HUES6 (cell line): ENCODE measurements around the gene FAM227B.
"Not testable (repeated sequence)": the region's sequence is repeated elsewhere in the genome, so short reads cannot be mapped to it uniquely, and the experiment has no call there.

ENCODE experiments used
- H3K27ac ChIP-seq: 2 replicates; pipeline ENCODE4 v1.7.0; 2013; ENCODE audit warnings: low read depth, mild to moderate bottlenecking, low read length, inconsistent platforms
- H3K27me3 ChIP-seq: 2 replicates; pipeline ENCODE4 v1.6.1; 2013; ENCODE audit warnings: low read length; ENCODE audit not compliant: control insufficient read depth, insufficient read depth
- H3K36me3 ChIP-seq: 2 replicates; pipeline ENCODE4 v1.6.1; 2013; ENCODE audit warnings: low read length; ENCODE audit not compliant: control insufficient read depth, insufficient read depth
- H3K4me1 ChIP-seq: 2 replicates; pipeline ENCODE4 v1.6.1; 2013; ENCODE audit warnings: low read length; ENCODE audit not compliant: control insufficient read depth, insufficient read depth
- H3K4me3 ChIP-seq: 2 replicates; pipeline ENCODE4 v1.5.1; 2013; ENCODE audit warnings: low read depth, low read length
- H3K9ac ChIP-seq: one replicate; pipeline ENCODE4 v1.6.1; 2013; ENCODE audit warnings: mild to moderate bottlenecking, low read length
- H3K9me3 ChIP-seq: 2 replicates; pipeline ENCODE4 v1.6.1; 2013; ENCODE audit warnings: low read depth, low read length; ENCODE audit not compliant: control insufficient read depth, insufficient read depth

FAM227B gene

GRCh38 chr15:49380912-49381311 is 239.7 kb downstream of the FAM227B start:
- Histone ChIP-seq H3K27ac (no peak overlapping the region), H3K9me3 (no peaks in the 10 kb centered on the region), H3K4me3 (no peak overlapping the region), H3K4me1 (peaks cover 22% of the 10 kb centered on the region), H3K27me3 (no peaks in the 10 kb centered on the region), H3K36me3 (no peaks in the 10 kb centered on the region), H3K9ac (no peak overlapping the region)

DNA sequence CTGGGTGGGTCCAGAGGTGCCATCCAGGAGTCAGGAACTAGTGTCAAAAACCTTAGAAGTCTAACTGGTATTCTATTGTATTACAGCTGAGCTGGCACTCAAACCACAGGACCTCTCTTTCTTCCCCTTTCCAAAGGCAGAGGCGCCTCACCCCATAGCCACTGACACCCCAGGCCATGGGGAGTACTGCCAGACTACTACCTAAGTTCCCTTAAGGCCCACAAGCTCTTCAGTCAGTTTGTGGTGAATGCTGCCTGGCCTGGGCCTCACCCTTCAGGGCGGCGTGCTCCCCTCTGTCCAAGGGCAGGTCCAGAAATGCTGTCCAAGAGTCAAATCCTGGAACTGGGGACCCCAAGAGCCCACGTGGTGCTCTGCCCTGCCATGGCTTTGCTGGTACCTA is 240.6 kb downstream of the FAM227B start:
- no peak overlapping the region for H3K27ac ChIP-seq
- H3K9me3 ChIP-seq, result no peaks in the 10 kb centered on the region
- H3K4me3 ChIP-seq, result no peak overlapping the region
- no peaks in the 10 kb centered on the region for H3K27me3 ChIP-seq
- peaks cover 22% of the 10 kb centered on the region for H3K4me1 ChIP-seq
- no peak overlapping the region for H3K9ac ChIP-seq
- H3K36me3 ChIP-seq, result no peaks in the 10 kb centered on the region

GRCh38 chr15:49372366-49372765 is 248.3 kb downstream of the FAM227B start:
- H3K27ac ChIP-seq, result no peak overlapping the region

DNA sequence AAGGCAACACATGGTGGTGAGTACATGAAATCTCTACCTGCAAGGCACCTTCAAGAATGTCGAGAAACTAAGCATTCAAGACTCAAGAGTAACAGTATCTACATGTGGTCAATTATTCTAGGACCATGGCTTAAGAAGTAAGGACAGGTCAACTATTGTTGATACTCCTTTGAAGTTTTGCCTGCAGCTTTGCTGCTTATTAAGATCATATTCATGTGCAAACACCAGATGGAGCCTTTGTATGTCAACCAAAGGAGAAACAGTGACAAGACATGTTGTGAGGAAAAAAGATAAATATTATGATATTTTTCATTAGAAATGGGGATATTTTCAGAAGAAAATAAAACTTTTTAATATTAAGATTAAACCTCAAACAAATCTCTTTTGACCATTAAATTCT is 249.8 kb downstream of the FAM227B start:
- no peak overlapping the region for H3K4me3 ChIP-seq
- peaks cover 6% of the 10 kb centered on the region for H3K4me1 ChIP-seq
- H3K36me3 ChIP-seq, result no peaks in the 10 kb centered on the region
- no peaks in the 10 kb centered on the region for H3K9me3 ChIP-seq
- no peak overlapping the region for H3K9ac ChIP-seq
- H3K27ac ChIP-seq, result no peak overlapping the region
- no peaks in the 10 kb centered on the region for H3K27me3 ChIP-seq

More at GRCh38 chr15:49372366-49372765, 248.3 kb downstream of the FAM227B start:
- Histone ChIP-seq H3K36me3 (no peaks in the 10 kb centered on the region), H3K4me1 (peaks cover 6% of the 10 kb centered on the region), H3K27me3 (no peaks in the 10 kb centered on the region), H3K9me3 (no peaks in the 10 kb centered on the region), H3K4me3 (no peak overlapping the region), H3K9ac (no peak overlapping the region)

DNA sequence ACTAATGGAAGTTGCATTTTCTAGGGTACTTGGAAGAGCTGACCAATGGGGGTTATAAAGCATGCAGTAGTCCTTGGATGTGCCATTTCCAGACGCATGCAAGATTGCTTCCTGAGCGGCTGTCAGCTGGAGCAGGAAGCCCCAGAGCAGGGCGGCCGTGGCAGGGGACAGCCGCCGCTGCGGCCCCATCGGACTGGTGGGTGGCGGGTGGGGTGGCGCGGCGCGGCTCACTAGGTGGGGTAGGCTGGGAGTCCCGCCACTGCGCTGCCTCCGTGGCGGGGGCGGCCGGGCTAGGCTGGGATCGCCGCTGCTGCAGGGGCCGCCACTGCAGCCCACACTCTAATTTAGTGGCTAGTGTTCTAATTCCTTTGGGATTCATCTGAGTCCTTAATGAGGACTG is 254.1 kb downstream of the FAM227B start:
- H3K27me3 ChIP-seq, result no peaks in the 10 kb centered on the region
- no peaks in the 10 kb centered on the region for H3K9me3 ChIP-seq
- H3K27ac ChIP-seq, result no peak overlapping the region
- H3K9ac ChIP-seq, result no peak overlapping the region
- H3K4me1 ChIP-seq, result no peaks in the 10 kb centered on the region
- no peak overlapping the region for H3K4me3 ChIP-seq
- H3K36me3 ChIP-seq, result no peaks in the 10 kb centered on the region

- Histone ChIP-seq H3K4me1 (no peaks in the 10 kb centered on the region), H3K4me3 (no peak overlapping the region), H3K27me3 (no peaks in the 10 kb centered on the region), H3K36me3 (no peaks in the 10 kb centered on the region), H3K9me3 (no peaks in the 10 kb centered on the region), H3K27ac (no peak overlapping the region), H3K9ac (no peak overlapping the region)
These were observed 259.2 kb downstream of the FAM227B start for GRCh38 chr15:49361370-49361769.

GRCh38 chr15:49354439-49354838 is 266.2 kb downstream of the FAM227B start:
- not testable (repeated sequence) for H3K4me3 ChIP-seq, H3K36me3 ChIP-seq, H3K27ac ChIP-seq, H3K27me3 ChIP-seq, H3K9me3 ChIP-seq, H3K4me1 ChIP-seq, H3K9ac ChIP-seq

DNA sequence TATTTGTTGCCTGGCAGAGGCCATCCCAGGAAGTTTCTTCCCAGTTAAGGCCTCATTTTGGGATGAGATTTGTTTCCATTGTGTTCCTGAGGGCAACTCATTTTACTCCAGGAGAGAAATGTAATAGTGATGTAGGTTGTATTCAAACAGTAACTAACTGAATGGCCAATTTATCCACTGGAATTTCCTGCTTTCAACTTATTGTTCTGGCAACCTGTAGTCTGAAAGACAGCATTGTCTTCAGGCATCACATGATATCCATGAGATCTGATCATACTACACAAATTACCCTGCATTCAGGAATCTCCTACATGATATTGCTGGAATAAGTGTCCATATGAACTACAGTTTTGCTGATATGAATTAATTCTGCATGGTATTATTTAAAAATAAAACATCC is 277.1 kb downstream of the FAM227B start:
- Histone ChIP-seq H3K4me1 (peaks cover 15% of the 10 kb centered on the region), H3K4me3 (no peak overlapping the region), H3K9ac (no peak overlapping the region), H3K9me3 (no peaks in the 10 kb centered on the region), H3K27ac (no peak overlapping the region), H3K36me3 (no peaks in the 10 kb centered on the region), H3K27me3 (no peaks in the 10 kb centered on the region)

DNA sequence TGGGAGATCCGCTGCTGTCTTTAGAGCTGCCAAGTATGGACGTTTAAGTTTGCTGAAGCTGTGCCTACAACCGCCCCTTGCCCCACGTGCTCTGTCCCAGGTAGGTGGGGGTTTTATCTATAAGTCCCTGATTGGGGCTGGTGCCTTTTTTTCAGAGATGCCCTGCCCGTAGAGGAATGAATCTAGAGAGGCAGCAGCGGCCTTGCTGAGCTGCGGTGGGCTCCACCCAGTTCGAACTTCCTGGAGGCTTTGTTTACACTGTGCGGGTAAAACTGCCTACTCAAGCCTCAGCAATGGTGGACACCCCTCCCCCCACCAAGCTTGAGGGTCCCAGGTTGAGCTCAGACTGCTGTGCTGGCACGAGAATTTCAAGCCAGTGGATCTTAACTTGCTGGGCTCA is 281.0 kb downstream of the FAM227B start:
- Histone ChIP-seq H3K27me3 (no peaks in the 10 kb centered on the region), H3K27ac (no peak overlapping the region), H3K4me3 (no peak overlapping the region), H3K36me3 (no peaks in the 10 kb centered on the region), H3K4me1 (peaks cover 15% of the 10 kb centered on the region), H3K9ac (no peak overlapping the region), H3K9me3 (no peaks in the 10 kb centered on the region)

GRCh38 chr15:49331951-49332350 is 288.7 kb downstream of the FAM227B start:
- Histone ChIP-seq H3K9me3 (no peaks in the 10 kb centered on the region), H3K36me3 (no peaks in the 10 kb centered on the region), H3K27ac (no peak overlapping the region), H3K27me3 (no peaks in the 10 kb centered on the region), H3K4me3 (no peak overlapping the region), H3K9ac (no peak overlapping the region), H3K4me1 (peaks cover 24% of the 10 kb centered on the region)

DNA sequence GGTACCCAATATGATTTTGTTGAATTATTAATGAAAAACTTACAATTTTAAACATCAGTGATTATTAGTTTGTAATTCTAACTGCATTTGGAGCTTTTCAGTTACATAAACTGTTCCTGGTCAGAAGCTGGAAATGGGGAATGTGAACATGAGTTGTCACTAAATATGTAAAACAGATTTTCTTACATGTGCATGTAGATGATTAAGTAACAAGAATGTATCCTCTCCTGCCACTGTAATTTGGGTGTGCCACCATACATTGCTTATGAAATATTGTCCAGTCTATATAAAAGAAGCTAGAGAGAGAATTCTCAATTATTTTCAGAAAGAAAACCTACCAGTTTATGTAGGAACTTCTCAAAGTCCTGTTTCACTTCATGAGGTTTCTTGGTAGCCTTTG is 289.2 kb downstream of the FAM227B start:
- H3K4me1 ChIP-seq, result peaks cover 24% of the 10 kb centered on the region
- H3K9me3 ChIP-seq, result no peaks in the 10 kb centered on the region
- H3K27me3 ChIP-seq, result no peaks in the 10 kb centered on the region
- H3K9ac ChIP-seq, result no peak overlapping the region
- H3K36me3 ChIP-seq, result no peaks in the 10 kb centered on the region
- no peak overlapping the region for H3K4me3 ChIP-seq
- no peak overlapping the region for H3K27ac ChIP-seq

GRCh38 chr15:49330166-49330565 is 290.5 kb downstream of the FAM227B start:
- Histone ChIP-seq H3K9me3 (no peaks in the 10 kb centered on the region), H3K4me1 (peaks cover 28% of the 10 kb centered on the region), H3K36me3 (no peaks in the 10 kb centered on the region), H3K27me3 (no peaks in the 10 kb centered on the region), H3K4me3 (no peak overlapping the region), H3K9ac (no peak overlapping the region), H3K27ac (peak overlapping the region; percentile 86; the same call in 1 of the 2 replicates)
